ENCODE data around the gene RHOH. TPM values are rescaled to one million over a fixed set of nuclear protein-coding genes. Genes with fewer than 3 reads are reported as not detected.

The RHOH gene
- total and polyA plus RNA-seq, 9 of the 15 experiments (the other 6 are each of a cell fraction or from before 2014, with no cell fraction given), result 14.3 to 37.7 (median 23.2) TPM

DNA sequence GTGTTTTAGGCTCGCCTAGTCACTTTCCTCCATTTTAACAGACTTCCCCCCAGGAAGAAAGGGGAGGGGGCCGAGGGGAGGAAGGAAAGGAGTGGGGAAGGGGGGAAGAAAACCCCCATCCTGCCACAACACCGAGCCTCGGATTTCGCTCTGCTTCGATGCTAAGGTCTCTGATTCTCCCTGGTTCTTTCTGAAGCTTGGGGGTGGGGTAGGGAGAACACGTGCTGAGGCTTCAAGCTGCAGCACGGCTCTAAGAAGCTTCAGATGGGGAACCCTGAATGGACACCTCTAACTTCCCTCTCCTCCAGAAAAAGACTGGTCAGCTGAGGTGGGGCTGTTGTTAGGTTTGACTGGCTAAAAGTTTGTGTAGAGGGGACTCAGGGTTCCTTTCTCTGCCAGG, 61.8 kb downstream of the RHOH start (continued):
- peak; percentile 68 for TF ChIP-seq MGA (IDR thresholded peaks at IDR 0.05)
- TF ChIP-seq USF1 (CRISPR knock-in tag; IDR thresholded peaks at IDR 0.05), result 0 out of 2 replicates have a peak, but pooled peaks have one; percentile 20
- no peak for TF ChIP-seq MTA1 (IDR thresholded peaks at IDR 0.05; ENCODE audit: borderline replicate concordance)
- TF ChIP-seq, protein P1, sequence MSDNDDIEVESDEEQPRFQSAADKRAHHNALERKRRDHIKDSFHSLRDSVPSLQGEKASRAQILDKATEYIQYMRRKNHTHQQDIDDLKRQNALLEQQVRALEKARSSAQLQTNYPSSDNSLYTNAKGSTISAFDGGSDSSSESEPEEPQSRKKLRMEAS (CRISPR knock-in tag; IDR thresholded peaks at IDR 0.05), result no peak
- TF ChIP-seq CLOCK (CRISPR knock-in tag; IDR thresholded peaks at IDR 0.05; ENCODE audit: borderline replicate concordance), result no peak
- TF ChIP-seq ASH1L (IDR thresholded peaks at IDR 0.05; ENCODE audit: borderline replicate concordance, low read depth, partially characterized antibody), result no peak
- TF ChIP-seq ZNF197 (CRISPR knock-in tag; IDR thresholded peaks at IDR 0.05; ENCODE audit: low read depth), result no peak
- TF ChIP-seq WHSC1 (IDR thresholded peaks at IDR 0.05; ENCODE audit: low read length), result no peak

All from K562 (cell line).